Neural progenitor cell (in vitro differentiated cells): ENCODE measurements around the gene ABL2. TPM values are rescaled to one million over a fixed set of nuclear protein-coding genes. Genes with fewer than 3 reads are reported as not detected.
"Not testable (repeated sequence)": the region's sequence is repeated elsewhere in the genome, so short reads cannot be mapped to it uniquely, and the experiment has no call there.

Experiments
- DNase-seq: peaks from one replicate; pipeline ENCODE4 v3.0.0-alpha.2; 2016; ENCODE audit warnings: low spot score
- H2AFZ ChIP-seq: fragments of 200-600 bp; sonication (generic); replicated peaks from 2 replicates; pipeline ENCODE4 v1.6.1; 2016; ENCODE audit warnings: antibody characterized with exemption
- H3F3A ChIP-seq: fragments of 200-600 bp; sonication (generic); 2 replicates; pipeline ENCODE4 v1.6.1; 2016; ENCODE audit warnings: antibody characterized with exemption, low read depth
- H3K27ac ChIP-seq: fragments of 200-600 bp; sonication (generic); 2 replicates; pipeline ENCODE4 v1.5.1; 2016; ENCODE audit warnings: mild to moderate bottlenecking
- H3K27me3 ChIP-seq: fragments of 200-600 bp; sonication (generic); 2 replicates; pipeline ENCODE4 v1.6.1; 2016; ENCODE audit warnings: mild to moderate bottlenecking, moderate library complexity
- H3K36me3 ChIP-seq: fragments of 200-600 bp; sonication (generic); 2 replicates; pipeline ENCODE4 v1.5.1; 2016
- H3K4me1 ChIP-seq: fragments of 200-600 bp; sonication (generic); 2 replicates; pipeline ENCODE4 v1.6.1; 2016; ENCODE audit warnings: mixed run types
- H3K4me2 ChIP-seq: fragments of 200-600 bp; sonication (generic); 2 replicates; pipeline ENCODE4 v1.6.1; 2016
- H3K4me3 ChIP-seq: fragments of 200-600 bp; sonication (generic); 2 replicates; pipeline ENCODE4 v1.5.1; 2016
- H3K79me2 ChIP-seq: fragments of 200-600 bp; sonication (generic); 2 replicates; pipeline ENCODE4 v1.6.1; 2016; ENCODE audit warnings: low read depth
- H3K9ac ChIP-seq: fragments of 200-600 bp; sonication (generic); 2 replicates; pipeline ENCODE4 v1.6.1; 2016
- H3K9me3 ChIP-seq: fragments of 200-600 bp; sonication (generic); 2 replicates; pipeline ENCODE4 v1.5.1; 2016; ENCODE audit warnings: low read depth
- H4K20me1 ChIP-seq: fragments of 200-600 bp; sonication (generic); 2 replicates; pipeline ENCODE4 v1.6.1; 2016; ENCODE audit warnings: low read depth
- H3K27ac Mint-ChIP-seq: 3 replicates; pipeline ENCODE4 v1.8.0; 2021; ENCODE audit warnings: mixed read lengths
- H3K27me3 Mint-ChIP-seq: 2 replicates; pipeline ENCODE4 v1.8.0; 2022; ENCODE audit warnings: low read depth, mild to moderate bottlenecking, inconsistent platforms, moderate library complexity, mixed read lengths; ENCODE audit not compliant: insufficient read depth
- H3K36me3 Mint-ChIP-seq: 3 replicates; pipeline ENCODE4 v1.8.0; 2021; ENCODE audit warnings: mixed read lengths
- H3K4me1 Mint-ChIP-seq: 3 replicates; pipeline ENCODE4 v1.8.0; 2021; ENCODE audit warnings: mixed read lengths
- H3K4me3 Mint-ChIP-seq: 3 replicates; pipeline ENCODE4 v1.8.0; 2021; ENCODE audit warnings: mild to moderate bottlenecking, moderate library complexity, mixed read lengths
- H3K9me3 Mint-ChIP-seq: 3 replicates; pipeline ENCODE4 v1.8.0; 2020; ENCODE audit warnings: mixed read lengths
- EZH2 ChIP-seq: fragments of 200-600 bp; sonication (generic); IDR thresholded peaks from 2 replicates; pipeline ENCODE4 v1.6.1; 2017; ENCODE audit warnings: antibody characterized with exemption, mild to moderate bottlenecking, moderate library complexity
- EZH2phosphoT487 ChIP-seq: fragments of 200-600 bp; sonication (generic); IDR thresholded peaks from 2 replicates; pipeline ENCODE4 v1.6.1; 2017; ENCODE audit warnings: antibody characterized with exemption
- total RNA-seq: library from RNA; depleted of rRNA; stranded (reverse); fragments of >200 nt; gene quantifications from 2 replicates; pipeline ENCODE4 v1.2.3, GENCODE V29; 2015; ENCODE audit warnings: low replicate concordance
- TF ChIP-seq, protein P1 (sequence below): fragments of 200-600 bp; sonication (generic); IDR thresholded peaks from 2 replicates; pipeline ENCODE4 v1.5.1; 2017; ENCODE audit warnings: antibody characterized with exemption, mild to moderate bottlenecking

Gene ABL2
- total RNA-seq, 1 donor from 2014 or later: 17.9 TPM

GRCh38 chr1:179217943-179218507 lies 11.5 kb downstream of the ABL2 start:
- Histone ChIP-seq H3K4me3 (no peak overlapping the region), H3K9me3 (no peaks in the 10 kb centered on the region), H4K20me1 (peaks cover 32% of the 10 kb centered on the region), H3K9ac (no peak overlapping the region), H3K4me2 (no peak overlapping the region), H3K27ac (no peak overlapping the region), H3K4me1 (no peaks in the 10 kb centered on the region), H2AFZ (no peak overlapping the region), H3K27me3 (no peaks in the 10 kb centered on the region), H3K79me2 (peaks cover 89% of the 10 kb centered on the region), H3K36me3 (no peaks in the 10 kb centered on the region), H3F3A (no peaks in the 10 kb centered on the region)
- TF ChIP-seq EZH2phosphoT487 (no peak), EZH2 (no peak)
- TF ChIP-seq, protein P1, sequence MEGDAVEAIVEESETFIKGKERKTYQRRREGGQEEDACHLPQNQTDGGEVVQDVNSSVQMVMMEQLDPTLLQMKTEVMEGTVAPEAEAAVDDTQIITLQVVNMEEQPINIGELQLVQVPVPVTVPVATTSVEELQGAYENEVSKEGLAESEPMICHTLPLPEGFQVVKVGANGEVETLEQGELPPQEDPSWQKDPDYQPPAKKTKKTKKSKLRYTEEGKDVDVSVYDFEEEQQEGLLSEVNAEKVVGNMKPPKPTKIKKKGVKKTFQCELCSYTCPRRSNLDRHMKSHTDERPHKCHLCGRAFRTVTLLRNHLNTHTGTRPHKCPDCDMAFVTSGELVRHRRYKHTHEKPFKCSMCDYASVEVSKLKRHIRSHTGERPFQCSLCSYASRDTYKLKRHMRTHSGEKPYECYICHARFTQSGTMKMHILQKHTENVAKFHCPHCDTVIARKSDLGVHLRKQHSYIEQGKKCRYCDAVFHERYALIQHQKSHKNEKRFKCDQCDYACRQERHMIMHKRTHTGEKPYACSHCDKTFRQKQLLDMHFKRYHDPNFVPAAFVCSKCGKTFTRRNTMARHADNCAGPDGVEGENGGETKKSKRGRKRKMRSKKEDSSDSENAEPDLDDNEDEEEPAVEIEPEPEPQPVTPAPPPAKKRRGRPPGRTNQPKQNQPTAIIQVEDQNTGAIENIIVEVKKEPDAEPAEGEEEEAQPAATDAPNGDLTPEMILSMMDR: no peak
- H3K4me1 Mint-ChIP-seq: no peaks in the 10 kb centered on the region
- H3K27me3 Mint-ChIP-seq: no peaks in the 10 kb centered on the region
- no peak for DNase-seq
- H3K36me3 Mint-ChIP-seq: peaks cover 14% of the 10 kb centered on the region
- no peak overlapping the region for H3K4me3 Mint-ChIP-seq
- H3K9me3 Mint-ChIP-seq: no peaks in the 10 kb centered on the region
- H3K27ac Mint-ChIP-seq: no peak overlapping the region

DNA sequence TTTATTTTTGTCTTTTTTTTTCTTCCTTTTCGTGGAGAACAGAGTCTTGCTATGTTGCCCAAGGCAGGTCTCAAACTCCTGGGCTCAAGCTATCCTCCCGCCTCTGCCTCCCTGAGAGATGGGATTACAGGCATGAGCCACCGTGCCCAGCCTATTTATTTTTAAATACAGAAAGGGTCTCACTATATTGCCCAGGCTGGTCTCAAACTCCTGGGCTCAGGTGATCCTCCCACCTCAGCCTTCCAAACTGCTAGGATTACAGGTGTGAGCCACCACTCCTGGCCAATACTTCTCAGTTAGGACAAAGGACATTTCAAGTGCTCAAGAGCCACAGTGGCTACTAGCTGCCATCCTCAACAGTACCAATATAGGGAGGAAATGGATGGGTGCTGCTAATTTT lies 16.2 kb downstream of the ABL2 start:
- DNase-seq, H3K9me3 Mint-ChIP-seq, H3K4me2 ChIP-seq, H3K36me3 Mint-ChIP-seq, H3K4me1 Mint-ChIP-seq, H3K4me3 Mint-ChIP-seq, H3K27me3 Mint-ChIP-seq, H3K27ac ChIP-seq, H3K27ac Mint-ChIP-seq, H3K27me3 ChIP-seq, H2AFZ ChIP-seq, H3K9ac ChIP-seq, H3K36me3 ChIP-seq, H3F3A ChIP-seq, H3K4me3 ChIP-seq, H3K4me1 ChIP-seq, H3K9me3 ChIP-seq: not testable (repeated sequence)
- H3K79me2 ChIP-seq: peaks cover 69% of the 10 kb centered on the region
- H4K20me1 ChIP-seq: peaks cover 10% of the 10 kb centered on the region

GRCh38 chr1:179208681-179209477 lies 20.6 kb downstream of the ABL2 start:
- Mint-ChIP-seq H3K4me1 (peaks cover 4% of the 10 kb centered on the region), H3K36me3 (no peaks in the 10 kb centered on the region), H3K27ac (no peak overlapping the region), H3K4me3 (no peak overlapping the region), H3K9me3 (no peaks in the 10 kb centered on the region), H3K27me3 (no peaks in the 10 kb centered on the region)
- no peak for DNase-seq
- H3K36me3 ChIP-seq: no peaks in the 10 kb centered on the region
- H3K27me3 ChIP-seq: no peaks in the 10 kb centered on the region
- no peaks in the 10 kb centered on the region for H3F3A ChIP-seq
- H3K4me2 ChIP-seq: no peak overlapping the region
- no peak overlapping the region for H3K4me3 ChIP-seq
- no peak overlapping the region for H2AFZ ChIP-seq
- H3K9me3 ChIP-seq: no peaks in the 10 kb centered on the region
- H3K79me2 ChIP-seq: peaks cover 66% of the 10 kb centered on the region
- H4K20me1 ChIP-seq: peaks cover 30% of the 10 kb centered on the region
- no peak overlapping the region for H3K9ac ChIP-seq
- H3K4me1 ChIP-seq: no peaks in the 10 kb centered on the region
- no peak overlapping the region for H3K27ac ChIP-seq
- TF ChIP-seq, protein P1: no peak
- TF ChIP-seq EZH2: no peak
- no peak for TF ChIP-seq EZH2phosphoT487

DNA sequence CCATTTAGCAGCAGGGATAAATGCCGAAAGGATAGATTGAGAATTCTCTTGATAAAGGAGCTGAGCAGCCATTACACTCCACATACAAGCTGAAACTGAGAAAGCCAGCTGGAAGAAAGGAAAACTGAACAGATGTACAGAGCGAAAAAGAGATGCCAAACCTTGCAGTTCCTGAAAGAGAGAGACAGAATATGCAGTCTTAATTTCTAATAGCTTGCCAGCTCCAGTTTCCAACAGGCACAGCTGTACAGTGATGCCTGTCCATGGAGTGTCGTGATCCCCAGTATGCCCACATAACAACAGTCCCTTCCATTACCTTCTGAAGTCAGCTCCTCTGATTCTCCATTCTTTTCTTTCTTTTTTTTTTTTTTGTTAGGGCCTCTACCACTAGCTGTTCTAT lies 22.7 kb downstream of the ABL2 start:
- Mint-ChIP-seq H3K4me1 (peaks cover 4% of the 10 kb centered on the region), H3K27ac (no peak overlapping the region), H3K27me3 (no peaks in the 10 kb centered on the region), H3K9me3 (no peaks in the 10 kb centered on the region), H3K4me3 (no peak overlapping the region), H3K36me3 (no peaks in the 10 kb centered on the region)
- no peaks in the 10 kb centered on the region for H3K27me3 ChIP-seq
- no peaks in the 10 kb centered on the region for H3K4me1 ChIP-seq
- no peak for DNase-seq
- TF ChIP-seq EZH2 (no peak), EZH2phosphoT487 (no peak)
- TF ChIP-seq, protein P1: no peak
- H3K36me3 ChIP-seq: no peaks in the 10 kb centered on the region
- H3K79me2 ChIP-seq: peaks cover 65% of the 10 kb centered on the region
- peak overlapping the region; percentile 5 for H3K27ac ChIP-seq
- H3K4me2 ChIP-seq: no peak overlapping the region
- H3K9ac ChIP-seq: peak overlapping the region; percentile 16
- H3K9me3 ChIP-seq: no peaks in the 10 kb centered on the region
- peaks cover 27% of the 10 kb centered on the region for H4K20me1 ChIP-seq
- H3K4me3 ChIP-seq: no peak overlapping the region
- no peak overlapping the region for H2AFZ ChIP-seq
- H3F3A ChIP-seq: no peaks in the 10 kb centered on the region
